ENCODE data around the gene ST3GAL2.

The ST3GAL2 gene

GRCh38 chr16:70468776-70469525, 30.1 kb upstream of the ST3GAL2 start:
- no peak for DNase-seq
- H3K36me3 ChIP-seq = peaks cover 4% of the 10 kb centered on the region
- H3K4me3 ChIP-seq (ENCODE audit: low read depth, low read length) = no peak overlapping the region
- no peak for TF ChIP-seq CTCF (IDR thresholded peaks at IDR 0.05; ENCODE audit: low read depth, low read length)
- no peaks in the 10 kb centered on the region for H3K9me3 ChIP-seq
- H3K4me1 ChIP-seq = no peaks in the 10 kb centered on the region
- H3K27me3 ChIP-seq = no peaks in the 10 kb centered on the region

- no peaks in the 10 kb centered on the region for H3K4me1 ChIP-seq
- H3K9me3 ChIP-seq = no peaks in the 10 kb centered on the region
- no peaks in the 10 kb centered on the region for H3K27me3 ChIP-seq
- no peak overlapping the region for H3K4me3 ChIP-seq (ENCODE audit: low read depth, low read length)
- H3K36me3 ChIP-seq = peaks cover 6% of the 10 kb centered on the region
- no peak for TF ChIP-seq CTCF (IDR thresholded peaks at IDR 0.05; ENCODE audit: low read depth, low read length)
- DNase-seq = no peak
Measured at GRCh38 chr16:70467608-70468007, 28.7 kb upstream of the ST3GAL2 start.

- no peak for DNase-seq
- H3K4me1 ChIP-seq = no peaks in the 10 kb centered on the region
Measured at GRCh38 chr16:70467113-70467512, 28.2 kb upstream of the ST3GAL2 start.

GRCh38 chr16:70466805-70467076, 27.8 kb upstream of the ST3GAL2 start:
- DNase-seq = no peak
- H3K9me3 ChIP-seq = no peaks in the 10 kb centered on the region
- H3K4me1 ChIP-seq = no peaks in the 10 kb centered on the region
- TF ChIP-seq CTCF (IDR thresholded peaks at IDR 0.05; ENCODE audit: low read depth, low read length) = no peak
- H3K27me3 ChIP-seq = no peaks in the 10 kb centered on the region
- H3K36me3 ChIP-seq = peaks cover 6% of the 10 kb centered on the region
- H3K4me3 ChIP-seq (ENCODE audit: low read depth, low read length) = no peak overlapping the region

More at GRCh38 chr16:70467113-70467512, 28.2 kb upstream of the ST3GAL2 start:
- Histone ChIP-seq H3K36me3 (peaks cover 6% of the 10 kb centered on the region), H3K4me3 (ENCODE audit: low read depth, low read length) (no peak overlapping the region), H3K27me3 (no peaks in the 10 kb centered on the region), H3K9me3 (no peaks in the 10 kb centered on the region)
- no peak for TF ChIP-seq CTCF (IDR thresholded peaks at IDR 0.05; ENCODE audit: low read depth, low read length)

GRCh38 chr16:70465999-70466804, 27.3 kb upstream of the ST3GAL2 start:
- Histone ChIP-seq H3K36me3 (peaks cover 6% of the 10 kb centered on the region), H3K27me3 (no peaks in the 10 kb centered on the region), H3K4me3 (ENCODE audit: low read depth, low read length) (no peak overlapping the region), H3K9me3 (no peaks in the 10 kb centered on the region), H3K4me1 (no peaks in the 10 kb centered on the region)
- TF ChIP-seq CTCF (IDR thresholded peaks at IDR 0.05; ENCODE audit: low read depth, low read length) = no peak
- no peak for DNase-seq

GRCh38 chr16:70463235-70463634, 24.3 kb upstream of the ST3GAL2 start:
- H3K27me3 ChIP-seq = no peaks in the 10 kb centered on the region
- no peak overlapping the region for H3K4me3 ChIP-seq (ENCODE audit: low read depth, low read length)
- H3K4me1 ChIP-seq = 0 out of 2 replicates have a peak, but pooled peaks cover 3% of the 10 kb centered on the region
- H3K9me3 ChIP-seq = no peaks in the 10 kb centered on the region
- peaks cover 6% of the 10 kb centered on the region for H3K36me3 ChIP-seq
- DNase-seq = no peak
- TF ChIP-seq CTCF (IDR thresholded peaks at IDR 0.05; ENCODE audit: low read depth, low read length) = no peak
